NCI-H1930 (cell line): ENCODE results near the gene COL5A3.
A peak's percentile ranks its signal among the peaks of the same experiment; 100 is the strongest.
"Not testable (repeated sequence)": the region's sequence is repeated elsewhere in the genome, so short reads cannot be mapped to it uniquely, and the experiment has no call there.

ENCODE experiments used
- DNase-seq, 2 experiments: peaks; one replicate each; lab custom pipeline; 2025; lab: John Stamatoyannopoulos, UW

The COL5A3 gene

GRCh38 chr19:9937001-9937411 is 73.3 kb downstream of the COL5A3 start:
- DNase-seq: no peak

- peak in 1 of 2 experiments; percentile 31 for DNase-seq
Observed at GRCh38 chr19:9936326-9937000, 73.8 kb downstream of the COL5A3 start, which contains the start of gene OLFM2. TSS of gene OLFM2 (minus strand) at chr19:9936515. CDS start at chr19:9936366, 149 bp downstream.

DNA sequence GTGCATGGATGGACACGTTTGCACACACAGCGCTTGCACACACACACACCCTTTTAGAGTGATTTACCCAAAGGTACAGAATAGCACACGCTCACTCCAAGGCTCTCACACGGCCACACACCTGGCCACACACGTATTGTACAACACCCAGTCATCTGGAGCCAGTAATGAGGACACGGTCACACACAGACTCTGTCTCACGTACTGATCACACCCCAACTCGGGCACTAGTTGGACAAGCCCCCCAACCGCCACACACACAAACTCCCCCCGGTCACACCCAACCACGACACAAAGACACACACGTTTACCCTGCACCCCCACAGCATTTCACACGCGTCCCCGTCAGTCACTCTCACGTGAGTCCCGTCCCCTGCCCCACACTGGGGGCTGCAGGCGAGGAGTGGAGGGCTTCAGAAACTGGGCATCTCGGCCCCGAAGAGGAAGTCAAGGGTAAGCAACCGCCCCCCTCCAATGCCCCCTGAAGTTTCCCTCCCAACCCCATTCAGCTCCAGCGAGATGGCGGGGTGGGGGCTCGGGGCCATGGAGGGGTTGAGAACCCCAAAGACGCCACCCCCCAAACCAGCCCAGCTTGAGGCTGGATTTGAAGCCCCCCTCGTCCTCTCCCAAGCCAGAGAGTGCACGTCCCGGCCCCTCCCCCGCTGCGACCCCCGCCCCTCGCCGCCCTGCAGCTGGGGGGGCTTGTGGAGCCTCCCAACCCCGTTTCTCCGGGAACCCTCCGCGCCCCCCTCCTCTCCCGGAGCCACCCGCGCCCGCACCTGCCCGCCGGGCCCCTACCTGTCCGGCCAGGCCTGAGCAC is 74.6 kb downstream of the COL5A3 start:
- no peak for DNase-seq

- peak; percentile 11 to 46 for DNase-seq
Observed at GRCh38 chr19:9934132-9934950, 76.0 kb downstream of the COL5A3 start.

DNA sequence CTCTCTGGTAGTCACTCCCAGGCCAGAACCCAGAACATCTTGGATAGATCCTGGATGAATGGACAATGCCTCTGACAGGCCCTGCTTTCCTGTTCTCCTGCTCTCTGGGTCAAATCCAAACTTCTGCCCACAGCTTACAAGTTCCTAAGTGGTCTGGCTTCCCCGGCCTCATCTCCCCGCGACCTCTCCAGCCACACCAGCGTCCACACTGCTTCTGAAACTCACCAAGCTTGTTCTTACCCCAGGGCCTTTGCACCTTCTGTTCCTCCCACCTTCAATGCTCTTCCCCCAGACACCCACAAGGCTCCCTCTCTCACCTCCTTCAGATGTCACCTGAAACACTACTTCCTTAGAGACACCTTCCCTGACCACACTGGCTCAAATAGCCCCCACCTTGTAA is 77.5 kb downstream of the COL5A3 start:
- DNase-seq: no peak

DNA sequence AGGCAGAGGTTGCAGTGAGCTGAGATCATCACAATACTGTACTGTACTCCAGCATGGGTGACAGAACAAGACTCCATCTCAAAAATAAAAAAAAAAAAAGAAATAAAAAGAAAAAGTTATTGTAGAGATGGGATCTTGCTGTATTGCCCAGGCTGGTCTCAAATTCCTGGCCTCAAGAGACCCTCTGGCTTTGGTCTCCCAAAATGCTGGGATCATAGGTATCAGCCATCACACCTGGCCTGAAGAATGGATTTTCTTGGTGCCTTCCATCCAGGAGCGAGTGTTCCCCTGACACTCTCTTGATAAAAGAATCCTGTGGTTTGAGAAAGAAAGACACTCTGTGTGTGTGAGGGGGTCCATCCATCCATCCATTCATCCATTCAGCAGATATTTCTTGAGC is 78.7 kb downstream of the COL5A3 start:
- no peak for DNase-seq

DNA sequence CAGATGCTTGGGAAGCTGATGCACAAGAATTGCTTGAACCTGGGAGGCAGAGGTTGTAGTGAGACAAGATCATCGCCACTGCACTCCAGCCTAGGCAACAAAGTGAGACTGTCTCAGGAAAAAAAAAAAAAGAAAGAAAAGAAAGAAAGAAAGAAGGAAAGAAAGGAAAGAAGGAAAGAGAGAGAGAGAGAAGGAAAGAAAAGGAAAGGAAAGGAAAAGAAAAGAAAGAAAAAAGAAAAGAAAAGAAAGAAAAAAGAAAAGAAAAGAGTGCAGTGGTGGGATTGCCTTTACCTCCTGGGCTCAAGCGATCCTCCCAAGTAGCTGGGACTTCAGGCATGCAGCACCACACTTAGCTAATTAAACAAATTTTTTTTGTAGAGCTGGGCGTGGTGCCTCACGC is 86.9 kb downstream of the COL5A3 start:
- DNase-seq: no peak

DNA sequence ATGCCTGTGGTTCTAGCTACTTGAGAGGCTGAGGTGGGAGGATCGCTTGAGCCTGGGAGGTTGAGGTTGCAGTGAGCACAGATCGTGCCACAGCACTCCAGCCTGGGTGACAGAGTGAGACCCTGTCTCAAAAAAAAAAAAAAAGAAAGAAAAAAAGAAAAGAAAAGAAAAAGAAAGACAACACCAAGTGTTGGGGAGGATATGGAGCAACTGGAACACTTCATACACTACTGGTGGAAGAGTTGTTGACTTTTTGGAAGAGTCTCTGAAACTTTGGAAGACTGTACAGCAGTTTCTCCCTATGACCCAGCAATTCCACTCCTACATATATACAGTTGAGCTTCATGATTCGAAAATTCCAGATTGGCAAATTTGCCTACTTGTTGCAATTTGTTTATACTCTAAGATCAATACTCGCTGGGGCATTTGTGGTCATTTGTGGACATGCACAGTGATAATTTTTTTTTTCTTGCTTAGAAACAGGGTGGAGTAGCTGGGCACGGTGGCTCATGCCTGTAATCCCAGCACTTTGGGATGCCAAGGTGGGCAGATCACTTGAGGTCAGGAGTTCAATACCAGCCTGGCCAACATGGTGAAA is 87.4 kb downstream of the COL5A3 start:
- not testable (repeated sequence) for DNase-seq

- DNase-seq: peak in 1 of 2 experiments; percentile 33
Observed at GRCh38 chr19:9917321-9917720, 93.0 kb downstream of the COL5A3 start.

GRCh38 chr19:9916719-9917118 is 93.6 kb downstream of the COL5A3 start:
- DNase-seq: no peak

- peak; percentile 43 to 63 for DNase-seq
Observed at GRCh38 chr19:9914315-9915207, 95.7 kb downstream of the COL5A3 start.

DNA sequence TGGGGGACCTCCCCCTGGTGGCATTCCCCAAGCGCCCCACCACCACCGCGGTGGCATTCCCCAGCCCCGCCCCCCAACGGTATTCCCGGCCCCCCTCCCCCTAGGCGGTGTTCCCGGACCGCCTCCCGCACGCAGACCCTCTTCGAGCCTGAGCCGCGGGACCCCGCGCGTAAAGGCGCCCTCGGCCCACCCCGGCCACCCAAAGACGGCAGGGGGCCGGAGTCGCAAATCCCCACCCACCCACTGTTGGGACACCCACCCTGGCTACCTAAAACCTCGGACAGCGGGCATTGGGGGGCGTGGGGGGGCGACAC is 96.3 kb downstream of the COL5A3 start:
- no peak for DNase-seq

- peak in 1 of 2 experiments; percentile 33 for DNase-seq
Observed at GRCh38 chr19:9913237-9914000, 96.9 kb downstream of the COL5A3 start.

GRCh38 chr19:9912551-9913236 is 97.6 kb downstream of the COL5A3 start:
- no peak for DNase-seq

DNA sequence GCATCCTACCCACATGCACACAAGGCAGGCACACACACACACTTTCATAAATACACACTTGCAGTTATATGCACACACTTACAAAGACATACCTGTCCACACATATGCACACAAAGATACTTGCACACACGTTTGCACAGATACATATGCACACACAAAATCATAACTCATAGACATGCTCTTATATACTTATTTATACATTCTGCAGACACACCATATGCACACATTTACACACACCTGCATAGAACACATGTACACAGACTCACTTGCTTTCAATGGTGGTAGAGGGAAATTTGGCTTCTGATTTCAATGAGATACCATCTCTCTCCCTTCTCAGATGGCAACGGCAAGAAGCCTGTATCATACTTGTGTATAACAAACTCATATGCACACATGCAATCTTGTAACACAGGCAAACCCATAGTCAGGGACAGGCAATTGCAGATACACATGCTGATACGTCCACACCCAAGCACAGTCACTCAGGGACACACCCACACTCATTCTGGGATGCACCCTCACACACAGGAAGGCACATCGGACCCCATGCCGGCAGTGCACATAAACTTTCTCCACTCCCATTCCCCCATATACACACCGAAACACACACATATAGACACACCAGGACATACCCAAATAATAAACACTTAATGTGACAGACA is 98.6 kb downstream of the COL5A3 start:
- no peak for DNase-seq

DNA sequence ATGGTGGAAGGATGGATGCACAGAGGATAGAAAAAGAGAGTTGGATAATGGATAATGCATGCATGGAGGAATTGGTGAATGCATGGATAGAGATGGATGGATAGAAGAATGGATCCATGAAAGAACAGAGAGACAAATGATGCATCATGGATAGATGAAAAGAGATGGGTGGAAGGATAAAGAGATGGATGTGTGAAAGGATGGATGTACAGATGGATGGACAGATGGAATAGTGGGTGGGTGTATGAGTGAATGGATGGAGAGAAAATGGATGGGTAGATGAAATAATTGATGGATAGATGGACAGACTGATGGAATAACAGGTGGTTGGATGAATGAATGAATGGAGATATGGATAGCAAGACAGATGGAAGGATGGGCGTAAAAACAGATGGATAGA is 99.7 kb downstream of the COL5A3 start:
- DNase-seq: no peak
